NCI-H1436 (cell line): ENCODE measurements around the gene KLHL6.
"Not testable (repeated sequence)": the region's sequence is repeated elsewhere in the genome, so short reads cannot be mapped to it uniquely, and the experiment has no call there.

Source experiments
- DNase-seq: peaks from one replicate; lab custom pipeline; 2025; lab: John Stamatoyannopoulos, UW

Gene KLHL6, protein sequence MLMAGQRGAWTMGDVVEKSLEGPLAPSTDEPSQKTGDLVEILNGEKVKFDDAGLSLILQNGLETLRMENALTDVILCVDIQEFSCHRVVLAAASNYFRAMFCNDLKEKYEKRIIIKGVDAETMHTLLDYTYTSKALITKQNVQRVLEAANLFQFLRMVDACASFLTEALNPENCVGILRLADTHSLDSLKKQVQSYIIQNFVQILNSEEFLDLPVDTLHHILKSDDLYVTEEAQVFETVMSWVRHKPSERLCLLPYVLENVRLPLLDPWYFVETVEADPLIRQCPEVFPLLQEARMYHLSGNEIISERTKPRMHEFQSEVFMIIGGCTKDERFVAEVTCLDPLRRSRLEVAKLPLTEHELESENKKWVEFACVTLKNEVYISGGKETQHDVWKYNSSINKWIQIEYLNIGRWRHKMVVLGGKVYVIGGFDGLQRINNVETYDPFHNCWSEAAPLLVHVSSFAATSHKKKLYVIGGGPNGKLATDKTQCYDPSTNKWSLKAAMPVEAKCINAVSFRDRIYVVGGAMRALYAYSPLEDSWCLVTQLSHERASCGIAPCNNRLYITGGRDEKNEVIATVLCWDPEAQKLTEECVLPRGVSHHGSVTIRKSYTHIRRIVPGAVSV

DNA sequence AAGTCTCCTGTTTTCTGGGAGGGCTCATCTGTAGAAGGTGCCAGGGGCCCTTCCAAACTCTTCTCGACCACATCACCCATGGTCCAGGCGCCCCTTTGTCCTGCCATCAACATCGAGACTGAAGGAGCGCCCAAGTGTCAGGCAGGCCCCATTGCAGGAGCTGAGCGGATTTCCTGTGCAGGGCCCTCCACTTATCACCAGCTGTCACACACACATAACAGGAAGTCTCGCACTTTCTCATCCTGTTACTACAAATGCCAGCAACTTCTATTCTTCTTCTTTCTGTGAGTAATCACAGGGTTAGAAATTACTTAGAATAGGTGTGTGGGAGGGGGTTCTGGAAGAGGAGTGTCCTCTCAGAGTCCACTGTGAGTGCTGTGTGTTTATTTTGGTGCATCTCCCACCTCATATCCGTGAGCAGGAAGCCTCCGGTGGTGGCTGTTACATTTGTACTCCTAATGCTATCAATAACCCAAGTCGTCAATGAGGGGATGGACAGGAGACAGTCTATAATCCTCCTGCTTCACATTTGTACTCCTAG is at the start of gene KLHL6:
KLHL6 (minus strand) TSS at position 166 of the 541 bp plus-strand sequence; CDS start at position 113, 53 bp downstream.
- no peak for DNase-seq

DNA sequence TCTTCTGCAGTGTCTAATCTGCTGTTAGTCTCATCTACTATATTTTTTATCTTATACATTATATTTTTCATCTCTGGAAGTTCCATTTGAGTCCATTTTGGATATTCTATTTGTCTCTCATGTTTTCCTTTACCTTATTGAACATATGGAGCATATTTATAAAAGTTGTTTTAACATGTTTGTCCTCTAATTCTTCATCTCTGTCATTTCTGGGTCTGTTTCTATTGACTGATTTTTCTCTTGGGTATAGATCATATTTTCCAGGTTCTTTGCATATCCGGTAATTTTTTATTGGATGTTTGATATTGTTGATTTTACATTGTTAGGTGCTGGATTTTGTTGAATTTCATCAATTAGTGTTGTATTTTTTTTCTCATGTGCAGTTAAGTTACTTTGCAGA is 42.5 kb upstream of the KLHL6 start:
- no peak for DNase-seq

DNA sequence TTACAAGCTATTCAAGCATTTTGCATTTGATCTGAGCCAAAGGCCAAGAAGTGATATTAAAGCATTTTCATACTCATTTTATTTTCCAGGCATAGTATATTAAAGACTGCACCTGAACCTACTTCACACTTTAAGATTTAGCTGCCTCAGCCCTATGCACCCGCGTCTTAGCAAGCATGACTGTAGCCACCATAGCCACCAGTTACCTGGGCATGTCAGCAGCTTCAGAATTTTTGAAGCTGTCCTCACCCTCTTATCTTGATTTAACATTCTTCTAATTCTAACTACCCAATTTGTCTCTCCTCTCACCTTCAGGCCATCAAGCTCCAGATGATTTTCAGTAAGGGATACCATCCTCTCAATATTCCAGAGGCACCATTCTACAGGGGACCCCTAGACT is 39.1 kb upstream of the KLHL6 start:
- no peak for DNase-seq

GRCh38 chr3:183592821-183593220 is 37.3 kb upstream of the KLHL6 start:
- DNase-seq: no peak

GRCh38 chr3:183591881-183592521 is 36.5 kb upstream of the KLHL6 start:
- DNase-seq: no peak

GRCh38 chr3:183590442-183590841 is 34.9 kb upstream of the KLHL6 start:
- no peak for DNase-seq

GRCh38 chr3:183587336-183587735 is 31.8 kb upstream of the KLHL6 start:
- no peak for DNase-seq

DNA sequence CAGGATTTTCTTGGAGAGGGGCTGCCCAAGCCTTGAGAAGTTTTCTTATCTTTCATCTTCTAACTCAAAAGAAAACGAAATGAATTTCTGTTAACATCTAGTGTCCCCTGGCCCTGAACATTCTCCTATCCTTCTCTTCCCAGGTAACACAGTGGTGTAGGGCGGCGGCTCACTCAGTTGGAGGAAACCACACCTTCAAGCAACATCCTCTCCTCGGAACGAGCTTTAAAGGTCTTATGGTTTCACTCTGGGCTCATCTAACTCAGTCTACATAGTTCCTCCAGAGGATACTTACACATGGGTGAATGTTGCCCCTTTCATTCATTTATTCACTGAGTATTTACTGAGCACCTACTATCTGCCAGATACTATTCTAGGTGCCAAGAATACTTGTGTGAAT is 31.0 kb upstream of the KLHL6 start:
- no peak for DNase-seq

- DNase-seq: no peak
Measured at GRCh38 chr3:183584914-183585280, 29.4 kb upstream of the KLHL6 start.

DNA sequence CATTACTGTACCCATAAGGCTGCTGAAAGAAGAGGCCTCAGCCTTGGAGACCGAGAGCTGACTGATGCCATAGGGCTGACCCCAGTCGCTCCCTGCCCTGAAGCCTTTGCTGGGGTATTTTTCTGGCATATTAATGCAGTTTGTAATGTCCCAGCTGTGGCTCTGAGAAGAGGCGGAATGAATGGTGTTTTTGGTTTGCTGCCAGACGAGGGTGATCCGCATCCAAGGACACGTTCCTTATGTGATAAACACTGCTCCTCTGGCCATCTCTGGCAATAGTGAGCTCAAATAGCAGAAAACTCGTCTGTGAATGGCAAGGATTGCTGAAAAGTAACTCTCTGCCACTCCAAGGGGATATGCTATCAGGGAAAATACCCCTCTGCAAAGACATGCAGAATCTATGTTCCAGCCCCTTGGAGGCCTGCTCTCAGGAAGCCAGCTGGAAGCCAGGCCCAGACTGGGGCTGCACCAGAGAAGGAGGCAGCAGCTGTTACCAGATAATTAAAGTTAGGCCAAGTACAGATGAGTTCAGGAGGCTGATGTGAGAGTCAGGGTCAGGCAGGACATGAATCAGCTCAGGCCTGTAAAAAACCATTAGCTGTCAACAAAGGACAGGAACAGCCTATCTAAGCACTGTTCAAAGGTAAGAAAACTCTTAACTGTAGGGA is 28.9 kb upstream of the KLHL6 start:
- no peak for DNase-seq

- DNase-seq: no peak
Measured at GRCh38 chr3:183583331-183584245, 28.1 kb upstream of the KLHL6 start.

- DNase-seq: no peak
Measured at GRCh38 chr3:183582161-183582560, 26.7 kb upstream of the KLHL6 start.

DNA sequence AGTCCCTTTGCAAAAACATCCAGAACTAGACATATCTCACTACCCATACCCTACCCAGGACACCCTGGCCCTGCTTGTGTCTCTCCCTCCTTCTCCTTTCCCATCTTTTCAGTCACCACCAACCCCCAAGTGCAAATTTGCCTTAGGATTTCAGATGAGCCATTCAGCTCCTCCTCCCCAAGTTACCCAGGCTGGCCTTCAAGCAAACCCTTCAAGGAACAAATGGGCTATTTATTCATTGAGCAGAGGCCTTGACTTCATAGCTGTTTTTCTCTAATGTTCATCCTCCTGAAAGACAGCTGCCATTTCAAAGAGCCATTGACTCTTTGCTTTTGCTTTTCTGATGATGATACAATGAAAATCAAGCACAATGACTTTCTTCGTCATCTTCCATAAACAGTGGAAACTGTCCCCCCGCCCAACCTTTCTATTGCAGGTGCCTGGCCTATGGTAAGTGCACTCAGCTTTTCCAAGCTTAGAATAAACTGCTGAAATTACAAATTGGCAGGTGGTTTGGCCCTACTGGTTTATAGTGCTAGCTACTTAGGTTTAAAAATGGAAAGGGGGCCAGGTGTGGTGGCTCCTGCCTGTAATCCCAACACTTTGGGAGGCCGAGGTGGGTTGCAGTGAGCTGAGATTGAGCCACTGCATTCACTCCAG is 26.1 kb upstream of the KLHL6 start:
- no peak for DNase-seq

DNA sequence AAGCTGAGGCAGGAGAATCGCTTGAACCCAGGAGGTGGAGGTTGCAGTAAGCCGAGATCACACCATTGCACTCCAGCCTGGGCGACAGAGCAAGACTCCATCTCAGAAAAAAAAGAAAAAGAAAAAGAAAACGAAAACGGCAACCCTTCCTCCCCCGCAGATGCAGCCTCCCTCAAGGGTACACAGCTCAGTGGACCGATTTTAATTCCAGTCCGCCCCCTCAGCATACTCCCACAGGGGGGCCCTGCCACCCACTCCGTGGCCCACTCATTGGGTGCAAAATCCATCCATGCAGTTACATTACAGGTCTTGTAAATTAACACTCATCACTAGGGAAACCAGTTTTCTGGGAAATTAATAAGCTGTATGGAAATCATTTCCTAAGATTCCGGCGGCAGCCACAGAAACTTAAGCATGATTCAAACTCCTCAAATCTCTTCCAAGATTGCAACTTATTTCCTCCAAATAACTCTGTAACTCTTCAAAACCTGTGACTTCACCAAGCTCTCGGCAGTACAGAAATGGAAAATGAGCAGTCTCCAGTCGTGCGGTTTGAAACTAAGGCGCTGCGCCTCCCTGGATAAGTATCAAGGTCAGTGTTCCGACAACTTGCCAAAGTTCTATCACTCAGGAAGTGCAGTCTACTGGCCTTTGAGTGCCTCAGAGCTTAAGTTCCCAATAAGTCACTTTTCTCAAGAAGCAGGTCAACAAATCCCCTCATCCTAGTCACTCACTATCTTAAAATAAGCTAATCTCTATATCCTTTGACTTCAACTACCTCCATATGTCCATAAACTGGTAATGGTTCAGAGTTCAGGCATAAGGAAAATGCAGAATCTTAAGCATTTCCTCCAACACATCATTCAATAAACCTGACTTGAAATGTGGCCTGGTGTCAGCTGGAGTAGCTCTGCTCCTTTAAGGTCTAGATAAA is 24.7 kb upstream of the KLHL6 start:
- DNase-seq: no peak

DNA sequence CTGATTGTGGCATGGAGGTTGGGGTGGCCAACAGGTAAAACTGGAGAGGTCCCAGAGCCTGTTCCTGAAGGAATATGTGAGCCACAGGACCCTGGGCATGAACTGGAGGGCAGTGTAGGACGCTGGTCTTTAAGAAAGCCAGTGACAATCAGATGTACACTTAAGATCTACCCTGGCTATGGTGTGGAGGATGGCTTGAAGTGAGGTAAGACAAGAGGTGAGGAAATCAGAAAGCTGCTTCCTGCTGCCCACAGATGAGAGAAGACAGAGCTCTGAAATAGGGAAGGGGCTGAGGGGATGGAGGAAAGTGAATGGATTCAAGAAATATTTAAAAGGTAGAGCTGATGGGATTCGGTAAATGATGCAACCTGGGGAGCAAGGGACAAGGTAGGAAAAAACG is 22.7 kb upstream of the KLHL6 start:
- no peak for DNase-seq

DNA sequence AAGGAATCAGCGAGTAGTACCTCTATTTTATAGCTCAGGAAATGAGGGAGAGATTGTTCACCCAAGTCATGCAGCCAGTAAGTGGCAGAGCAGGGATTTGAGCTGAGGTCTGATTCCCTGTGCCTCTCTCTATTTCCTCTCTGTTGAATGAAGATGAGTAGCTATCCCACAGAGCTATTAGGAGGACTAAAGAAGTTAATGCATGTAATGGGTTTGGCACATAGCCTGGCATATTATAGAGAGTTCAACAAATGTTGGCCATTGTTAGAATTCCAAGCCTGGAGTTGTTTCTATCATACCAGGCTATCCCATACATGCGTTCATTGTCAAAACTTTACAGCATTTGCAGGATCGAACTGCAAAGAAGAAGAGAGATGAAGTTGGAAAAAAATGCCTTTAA is 21.8 kb upstream of the KLHL6 start:
- DNase-seq: no peak

DNA sequence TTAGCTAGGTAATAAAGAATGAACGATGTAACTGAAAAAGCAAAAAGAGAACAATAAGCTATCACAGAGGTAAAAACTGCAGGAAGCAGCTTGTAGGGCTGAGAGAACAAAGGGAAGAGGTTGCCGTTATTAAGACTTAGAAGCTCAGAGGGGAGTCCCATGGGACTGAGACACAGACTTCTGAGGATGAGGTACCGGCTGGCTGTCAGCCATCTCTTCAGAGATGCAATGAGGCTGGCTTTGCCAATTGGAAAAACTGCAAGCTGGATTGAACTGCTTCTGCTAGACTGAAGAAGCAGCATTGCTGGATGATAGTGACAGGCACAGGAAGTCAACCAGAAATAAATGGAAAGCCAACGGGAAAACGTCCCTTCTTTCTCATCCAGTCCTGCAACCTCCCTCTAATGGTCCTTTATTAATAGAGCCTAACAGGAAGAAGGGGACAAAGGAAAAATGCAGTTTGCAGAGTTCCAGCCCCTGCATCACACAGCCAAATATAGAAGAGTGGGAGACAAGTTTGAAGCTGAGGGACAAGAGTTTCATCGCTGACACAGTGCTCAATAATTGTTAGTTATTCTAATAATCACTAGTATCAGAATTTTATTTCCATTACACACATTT is 21.1 kb upstream of the KLHL6 start:
- peak; percentile 75 for DNase-seq

- DNase-seq: no peak
Measured at GRCh38 chr3:183572935-183573334, 17.4 kb upstream of the KLHL6 start.

DNA sequence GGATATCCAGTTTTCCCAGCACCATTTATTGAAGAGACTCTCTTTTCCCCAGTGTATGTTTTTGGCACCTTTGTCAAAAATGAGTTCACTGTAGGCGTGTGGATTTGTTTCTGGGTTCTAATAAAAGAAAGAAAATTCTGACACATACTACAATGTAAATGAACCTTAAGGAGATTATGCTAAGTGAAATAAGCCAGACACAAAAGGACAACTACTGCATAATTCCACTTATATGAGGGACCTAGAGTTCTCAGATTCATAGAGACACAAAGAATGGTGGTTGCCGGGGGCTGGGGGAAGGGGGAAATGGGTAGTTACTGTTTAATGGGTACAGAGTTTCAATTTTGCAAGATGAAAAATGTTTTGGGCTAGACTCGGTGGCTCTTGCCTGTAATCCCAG is 14.7 kb upstream of the KLHL6 start:
- DNase-seq: not testable (repeated sequence)
